Activated CD4-positive, CD25-positive, alpha-beta regulatory T cell treated with anti-CD3 and anti-CD28 coated beads, Interleukin-2, amount 50 U/mL, for 24 hours (primary cell): ENCODE results near the gene CRTAC1.

Source experiments
- ATAC-seq, 2 donors: fragments of 150-1000 bp; cut with Tn5 transposase; one replicate each; pipeline ENCODE4 v1.10.0; 2021; ENCODE audit warnings: mild to moderate bottlenecking in 1 of 2, moderate library complexity in 1 of 2

CRTAC1 gene

GRCh38 chr10:97974100-97974499, 56.3 kb downstream of the CRTAC1 start:
- no peak for ATAC-seq

DNA sequence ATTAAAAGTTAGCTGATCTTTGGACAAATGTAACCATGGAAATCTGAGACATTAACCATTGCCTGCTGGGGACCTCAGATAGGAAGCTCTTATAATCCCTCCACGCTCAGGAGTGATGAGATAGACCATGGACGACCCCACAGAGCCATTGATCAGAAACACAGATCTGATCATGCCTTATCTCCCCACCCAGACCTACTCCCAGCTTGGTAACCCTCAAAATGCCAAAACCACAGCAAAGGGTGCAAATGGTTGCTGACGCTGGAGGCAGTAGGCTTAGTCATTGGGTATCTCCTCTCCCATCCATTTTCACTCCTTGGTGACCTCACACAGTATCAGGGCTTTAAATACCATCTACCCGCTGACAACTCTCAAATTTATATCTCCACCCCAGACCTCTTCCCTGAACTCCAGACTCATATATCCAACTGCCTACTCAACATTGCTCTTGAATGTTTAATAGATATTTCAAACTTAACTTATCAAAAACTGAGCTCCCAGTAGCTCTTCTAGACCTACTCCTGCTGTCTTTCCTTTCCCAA, 60.8 kb downstream of the CRTAC1 start:
- no peak for ATAC-seq

- ATAC-seq = no peak
Measured at GRCh38 chr10:97964748-97965147, 65.7 kb downstream of the CRTAC1 start.

DNA sequence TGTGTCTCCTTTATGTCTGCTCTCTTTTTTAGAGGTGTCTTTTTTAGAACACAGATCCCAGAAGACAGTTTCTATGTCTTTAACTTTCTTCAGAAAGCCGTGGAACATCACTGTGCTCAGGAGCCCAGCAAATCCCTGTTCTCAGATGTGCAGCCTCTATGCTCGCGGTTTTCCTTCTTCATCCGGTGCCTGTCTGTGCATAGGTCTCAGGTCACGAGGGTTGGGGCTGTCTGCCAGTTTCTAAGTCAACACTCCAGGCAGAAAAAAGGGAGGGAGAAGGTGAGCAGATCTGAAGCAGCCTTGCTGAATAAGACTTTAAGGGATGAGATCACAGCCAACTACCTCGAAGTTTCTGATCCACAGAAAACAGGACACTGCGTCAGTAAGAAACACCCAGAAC, 68.5 kb downstream of the CRTAC1 start:
- ATAC-seq = no peak

- ATAC-seq = no peak
Measured at GRCh38 chr10:97960269-97961056, 70.0 kb downstream of the CRTAC1 start.

- ATAC-seq = no peak
Measured at GRCh38 chr10:97949462-97949861, 81.0 kb downstream of the CRTAC1 start.

DNA sequence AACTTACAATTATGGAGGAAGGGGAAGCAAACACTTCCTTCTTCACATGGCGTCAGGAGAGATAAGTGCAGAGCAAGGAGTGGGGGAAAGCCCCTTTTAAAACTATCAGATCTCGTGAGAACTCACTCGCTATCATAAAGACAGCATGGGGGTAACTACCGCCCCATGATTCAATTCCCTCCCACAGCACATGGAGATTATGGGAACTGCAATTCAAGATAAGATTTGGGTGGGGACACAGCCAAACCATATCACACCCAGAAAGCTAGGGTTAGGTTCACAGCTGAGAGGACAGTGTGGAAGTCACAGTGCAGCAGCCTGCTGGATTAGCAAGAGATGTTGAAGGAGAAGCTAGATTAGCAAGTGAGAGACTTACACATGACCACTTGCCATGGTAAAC, 81.6 kb downstream of the CRTAC1 start:
- no peak for ATAC-seq

GRCh38 chr10:97944772-97945171, 85.6 kb downstream of the CRTAC1 start:
- no peak for ATAC-seq

GRCh38 chr10:97943294-97943693, 87.1 kb downstream of the CRTAC1 start:
- no peak for ATAC-seq

DNA sequence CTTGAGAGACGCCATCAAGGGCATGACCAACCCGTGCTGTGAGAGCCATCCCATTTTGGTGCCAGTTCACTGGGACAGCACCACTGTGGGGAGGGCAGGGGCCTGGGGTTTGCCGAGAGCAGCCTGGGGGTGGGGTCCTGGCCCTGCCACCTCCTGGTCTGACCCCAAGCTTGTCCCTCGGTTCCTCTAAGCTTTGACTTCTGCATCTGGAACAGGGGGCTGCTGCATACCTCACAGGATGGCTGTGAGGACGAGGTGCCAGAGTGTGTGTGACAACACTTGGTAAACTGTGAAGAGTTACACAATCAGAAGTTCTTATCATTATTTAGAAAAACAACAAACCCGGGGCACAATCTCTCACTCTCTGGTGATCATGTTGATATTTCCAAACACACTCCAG, 89.9 kb downstream of the CRTAC1 start:
- no peak for ATAC-seq

DNA sequence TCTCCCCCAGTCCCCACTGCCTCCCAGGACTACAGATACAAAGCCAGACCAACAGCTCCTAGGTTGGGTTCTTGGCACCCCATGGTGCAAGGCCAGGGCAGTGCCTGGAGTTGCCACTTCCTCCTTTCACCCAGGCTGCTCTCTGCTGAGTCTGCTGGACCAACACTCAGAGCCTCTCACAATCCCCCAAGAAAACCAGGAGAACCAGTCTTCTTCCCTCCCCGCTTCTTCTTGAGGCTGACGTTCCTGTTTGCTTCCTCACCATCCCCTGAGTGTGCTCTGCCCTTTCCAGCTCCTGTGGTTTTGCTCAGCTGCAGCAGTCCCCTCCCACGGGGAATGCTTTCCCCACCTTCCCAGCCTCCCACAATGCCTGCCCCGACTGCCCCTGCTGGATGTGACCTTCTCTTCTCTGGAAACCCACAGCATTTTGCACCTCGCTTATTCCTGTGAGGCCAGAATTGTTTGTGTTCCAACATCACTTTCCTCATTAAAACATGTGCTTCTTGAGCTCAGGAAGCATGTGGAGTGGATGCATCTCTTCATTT, 90.9 kb downstream of the CRTAC1 start:
- no peak for ATAC-seq

GRCh38 chr10:97937928-97938327, 92.5 kb downstream of the CRTAC1 start:
- no peak for ATAC-seq

DNA sequence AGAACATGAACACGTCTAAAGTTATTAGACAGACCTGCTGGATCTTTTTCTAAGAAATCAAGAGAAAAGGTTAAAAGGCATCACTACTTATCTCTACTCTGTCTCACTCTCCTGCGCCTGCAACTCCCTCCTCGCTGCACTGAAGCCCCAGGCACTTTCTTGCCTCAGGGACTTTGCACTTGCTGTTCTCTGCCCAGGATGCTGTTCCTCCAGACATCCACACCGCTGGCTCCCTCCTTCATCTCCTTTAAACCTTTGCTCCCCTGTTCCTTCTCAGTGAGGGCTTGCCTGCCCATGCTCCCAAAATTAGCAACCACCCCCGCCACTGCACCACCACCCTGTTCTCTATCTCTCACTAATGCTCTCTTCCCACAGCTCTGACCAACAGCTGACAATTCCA, 93.4 kb downstream of the CRTAC1 start:
- no peak for ATAC-seq

GRCh38 chr10:97936126-97936525, 94.3 kb downstream of the CRTAC1 start:
- ATAC-seq = no peak

DNA sequence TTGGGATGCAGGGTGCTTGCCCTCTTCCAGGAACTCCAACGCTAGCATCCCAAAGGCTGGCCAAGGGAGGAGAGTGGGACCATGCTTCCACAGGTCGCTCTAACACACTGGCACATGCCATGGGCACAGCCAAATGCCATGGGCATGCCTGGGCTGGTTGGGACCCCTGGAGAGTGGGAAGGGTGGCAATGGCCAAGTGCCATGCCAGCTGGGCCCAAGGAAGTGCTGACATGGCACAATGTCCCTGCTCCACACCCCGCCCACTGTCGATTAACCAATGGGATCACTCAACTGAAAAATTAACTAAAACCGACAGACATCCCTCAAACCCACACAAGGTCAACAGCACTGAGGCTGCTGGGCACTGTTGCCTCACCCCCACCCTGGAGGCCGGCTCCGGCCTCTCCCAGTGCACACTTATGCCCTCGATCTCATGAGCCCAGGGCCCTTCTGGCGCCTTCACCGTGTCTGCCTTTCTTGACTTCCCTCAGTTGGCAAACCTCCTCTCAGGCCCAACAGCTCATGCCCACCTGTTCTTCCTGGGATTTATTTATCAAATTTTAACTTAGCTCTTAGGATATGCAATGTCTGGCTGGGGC, 97.4 kb downstream of the CRTAC1 start:
- ATAC-seq = no peak

DNA sequence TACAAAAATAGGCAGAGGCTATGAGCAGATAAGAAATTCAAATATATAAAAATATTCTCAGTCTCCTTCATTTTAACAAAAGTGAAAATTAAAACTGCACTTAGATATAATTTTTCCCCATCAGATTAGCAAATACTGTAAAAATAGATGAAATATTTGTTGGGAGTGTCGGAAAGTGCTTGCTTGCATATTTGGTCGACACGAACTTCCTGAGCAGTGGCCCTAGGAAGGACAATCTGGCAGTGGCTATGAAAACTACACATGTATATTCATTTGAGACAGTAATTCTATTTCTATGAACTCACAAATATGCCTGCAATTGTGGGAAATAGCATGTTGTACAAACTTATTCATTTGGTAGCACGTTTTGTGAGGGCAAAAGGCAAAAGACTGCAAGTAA, 99.4 kb downstream of the CRTAC1 start:
- ATAC-seq = no peak

DNA sequence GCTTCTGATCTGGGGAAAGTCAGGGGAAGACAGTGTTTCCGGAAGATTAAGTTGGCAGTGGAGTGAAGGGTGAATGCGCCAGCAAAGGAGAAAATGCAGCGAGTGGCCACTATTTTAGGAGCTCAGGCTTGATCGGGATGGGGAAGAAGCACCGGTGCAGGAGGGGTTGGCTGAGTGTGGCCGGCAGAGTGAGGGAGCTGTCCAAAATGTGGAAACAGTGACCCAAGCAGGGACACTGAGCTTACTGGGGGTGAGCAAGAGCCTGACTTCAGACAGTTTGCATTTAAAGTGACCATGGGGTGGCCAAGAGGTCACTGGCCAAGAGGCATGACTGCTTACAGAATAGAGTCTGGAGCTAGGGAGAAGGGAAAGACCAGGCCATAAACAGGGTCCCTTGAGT, 101.5 kb downstream of the CRTAC1 start:
- no peak for ATAC-seq

DNA sequence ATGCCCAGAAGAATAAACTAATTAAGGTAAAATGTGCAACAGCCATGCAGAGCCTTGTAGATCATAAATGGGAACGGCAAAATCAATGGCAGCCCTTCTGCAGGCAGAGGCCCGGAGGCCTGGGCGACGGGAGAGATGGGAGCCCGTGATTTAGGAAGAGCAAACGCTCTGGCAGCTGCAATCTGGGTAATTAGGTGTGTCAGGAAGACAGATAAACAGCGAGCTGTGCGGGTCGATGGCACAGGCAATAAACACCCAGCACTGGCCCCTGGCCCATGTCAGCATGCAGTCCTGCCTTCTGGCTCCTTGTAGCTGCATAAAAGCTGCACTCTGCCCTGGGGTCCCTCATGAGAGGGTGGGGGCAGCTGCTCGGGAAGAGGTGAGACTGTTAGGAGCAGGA, 102.8 kb downstream of the CRTAC1 start:
- ATAC-seq = no peak

- no peak for ATAC-seq
Measured at GRCh38 chr10:97926055-97926454, 104.4 kb downstream of the CRTAC1 start.

DNA sequence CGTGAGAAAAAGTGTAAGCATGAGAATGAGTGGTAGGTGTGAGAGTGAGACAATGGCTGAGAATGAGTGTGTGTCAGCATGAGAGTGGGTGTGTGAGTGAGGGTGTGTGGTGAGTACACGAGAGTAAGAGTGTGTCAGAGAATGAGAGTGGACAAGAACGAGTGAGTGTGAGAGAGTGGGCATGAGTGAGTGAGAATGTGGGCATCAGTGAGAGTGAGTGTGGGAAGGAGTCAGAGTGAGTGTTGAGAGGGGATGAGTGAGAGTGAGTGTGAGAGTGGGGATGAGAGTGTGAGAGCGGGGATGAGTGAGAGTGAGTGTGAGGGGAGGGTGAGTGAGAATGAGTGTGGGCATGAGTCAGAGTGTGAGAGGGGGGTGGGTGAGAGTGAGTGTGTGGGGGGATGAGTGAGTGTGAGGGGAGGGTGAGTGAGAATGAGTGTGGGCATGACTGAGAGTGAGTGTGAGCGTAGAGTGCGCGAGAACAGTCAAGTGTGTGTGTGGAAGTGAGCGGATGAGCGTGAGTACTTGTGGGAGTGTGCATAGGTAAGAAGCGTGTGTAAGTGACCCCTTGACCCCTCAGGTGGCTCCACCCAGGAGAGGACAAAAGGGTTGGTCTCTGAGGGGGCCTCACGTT, 105.0 kb downstream of the CRTAC1 start:
- ATAC-seq = no peak

DNA sequence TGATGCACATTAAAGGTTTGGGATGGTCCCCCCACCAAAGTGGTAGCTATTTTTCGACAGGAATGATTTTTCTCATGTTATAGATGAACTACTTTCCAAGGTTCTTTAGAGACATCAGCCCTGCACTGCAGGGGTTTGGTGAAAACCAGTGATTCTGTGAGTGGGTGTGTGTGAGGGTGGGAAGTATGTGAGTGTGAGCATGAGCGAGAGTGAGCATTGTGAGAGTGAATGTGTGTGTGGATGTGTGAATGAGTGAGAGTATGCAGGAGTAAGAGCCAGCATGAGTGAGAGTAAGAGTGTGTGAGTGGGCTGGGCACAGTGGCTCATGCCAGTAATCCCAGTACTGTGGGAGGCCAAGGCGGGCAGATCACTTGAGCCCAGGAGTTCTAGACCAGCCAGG, 105.7 kb downstream of the CRTAC1 start:
- no peak for ATAC-seq

DNA sequence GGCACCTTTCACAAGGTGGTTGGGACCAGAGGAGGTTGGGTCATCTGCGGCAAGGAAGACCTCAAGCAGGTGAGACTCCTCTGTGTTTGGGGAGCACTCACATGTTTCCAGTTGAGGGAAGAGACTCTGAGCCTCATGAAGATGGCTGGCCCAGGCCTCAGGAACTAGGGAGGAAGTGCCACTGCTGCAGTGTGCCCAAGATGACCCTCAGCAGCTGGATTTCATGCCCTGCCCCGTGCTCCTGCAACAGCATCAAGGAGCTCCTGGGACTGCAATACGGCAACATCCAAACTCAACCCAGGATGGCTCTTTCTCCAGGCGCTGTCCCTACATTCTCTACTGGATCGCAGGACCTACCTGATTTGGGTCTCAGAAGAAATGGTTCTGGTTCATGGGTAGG, 106.9 kb downstream of the CRTAC1 start:
- ATAC-seq = no peak

- no peak for ATAC-seq
Measured at GRCh38 chr10:97923057-97923456, 107.4 kb downstream of the CRTAC1 start.
